Measurements from ENCODE around the gene CDC73. TPM values are rescaled to one million over a fixed set of nuclear protein-coding genes. Genes with fewer than 3 reads are reported as not detected.

CDC73 gene
- total and polyA plus RNA-seq, 9 of the 15 experiments (the other 6 are each of a cell fraction or from before 2014, with no cell fraction given), result 19.0 to 61.7 (median 30.1) TPM

- TF ChIP-seq SIN3A (IDR thresholded peaks at IDR 0.05; ENCODE audit: borderline replicate concordance in 2 of 2, control insufficient read depth in 1 of 2, low read depth in 2 of 2, low read length in 2 of 2), result no peak
- TF ChIP-seq SREBF1 (IDR thresholded peaks at IDR 0.05; ENCODE audit: borderline replicate concordance, low read depth, low read length), result no peak
- TF ChIP-seq, protein P1, sequence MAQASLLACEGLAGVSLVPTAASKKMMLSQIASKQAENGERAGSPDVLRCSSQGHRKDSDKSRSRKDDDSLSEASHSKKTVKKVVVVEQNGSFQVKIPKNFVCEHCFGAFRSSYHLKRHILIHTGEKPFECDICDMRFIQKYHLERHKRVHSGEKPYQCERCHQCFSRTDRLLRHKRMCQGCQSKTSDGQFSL (CRISPR knock-in tag; IDR thresholded peaks at IDR 0.05), result no peak
- TF ChIP-seq, protein P1 (tag; IDR thresholded peaks at IDR 0.05), result no peak
- no peak for TF ChIP-seq ZNF24 (IDR thresholded peaks at IDR 0.05)
- 0 out of 2 replicates have a peak, but pooled peaks have one; percentile 11 for TF ChIP-seq REST (IDR thresholded peaks at IDR 0.05; ENCODE audit: borderline replicate concordance)
- no peak for TF ChIP-seq REST (CRISPR knock-in tag; IDR thresholded peaks at IDR 0.05; ENCODE audit: low read depth)
- TF ChIP-seq ZNF695 (CRISPR knock-in tag; IDR thresholded peaks at IDR 0.05), result no peak
- TF ChIP-seq PHB (CRISPR knock-in tag; IDR thresholded peaks at IDR 0.05), result no peak
- TF ChIP-seq SMAD1 (IDR thresholded peaks at IDR 0.05; ENCODE audit: low read depth, low read length, partially characterized antibody), result no peak
- TF ChIP-seq EP400 (IDR thresholded peaks at IDR 0.05), result peak; percentile 10; the same call in 1 of the 2 replicates
- TF ChIP-seq ARNT (IDR thresholded peaks at IDR 0.05), result 0 out of 4 replicates have a peak, but pooled peaks of 1 of the 2 experiments have one; percentile 51
- no peak for TF ChIP-seq DACH1 (IDR thresholded peaks at IDR 0.05; ENCODE audit: partially characterized antibody)
- TF ChIP-seq FOXK2 (conservative IDR thresholded peaks at IDR 0.05 in 1 of 2, IDR thresholded peaks at IDR 0.05 in 1 of 2; ENCODE audit: low read depth in 2 of 2), result peak in 1 of 2 experiments; percentile 25; a peak in 1 of 4 replicates
- TF ChIP-seq HMGN3 (IDR thresholded peaks at IDR 0.05; ENCODE audit: borderline replicate concordance, extremely low read depth, insufficient read length, low read depth, low read length), result no peak
- TF ChIP-seq MEF2D (tag; conservative IDR thresholded peaks at IDR 0.05; ENCODE audit: low read depth), result no peak
- no peak for TF ChIP-seq IFI16 (CRISPR knock-in tag; IDR thresholded peaks at IDR 0.05)
- TF ChIP-seq FOXM1 (IDR thresholded peaks at IDR 0.05; ENCODE audit: low read depth), result 0 out of 2 replicates have a peak, but pooled peaks have one; percentile 58
- TF ChIP-seq FOXM1 (CRISPR knock-in tag; IDR thresholded peaks at IDR 0.05; ENCODE audit: low read depth), result no peak
- TF ChIP-seq TCFL5 (CRISPR knock-in tag; conservative IDR thresholded peaks at IDR 0.05), result no peak
- no peak for TF ChIP-seq ZNF197 (CRISPR knock-in tag; IDR thresholded peaks at IDR 0.05; ENCODE audit: low read depth)
- no peak for TF ChIP-seq TSC22D4 (tag; IDR thresholded peaks at IDR 0.05)
Observed at GRCh38 chr1:193120604-193121166, 1.1 kb upstream of the CDC73 start (continued).
